Stimulated activated CD4-positive, alpha-beta T cell treated with anti-CD3 and anti-CD28 coated beads, TNF-alpha, amount 100 ng/mL, for 4 hours (primary cell): ENCODE data around the gene CDK5RAP2.

Source experiments
- DNase-seq, 3 experiments: peaks; one replicate each; pipeline ENCODE4 v3.0.0-alpha.2; 2020; ENCODE audit warnings: low read depth in 3 of 3

Gene CDK5RAP2

GRCh38 chr9:120438836-120439546, 141.0 kb downstream of the CDK5RAP2 start:
- no peak for DNase-seq

GRCh38 chr9:120438111-120438510, 141.9 kb downstream of the CDK5RAP2 start:
- no peak for DNase-seq

GRCh38 chr9:120436983-120437475, 142.9 kb downstream of the CDK5RAP2 start:
- no peak for DNase-seq

- no peak for DNase-seq
Measured at GRCh38 chr9:120436446-120436845, 143.5 kb downstream of the CDK5RAP2 start.

- no peak for DNase-seq
Measured at GRCh38 chr9:120435091-120435490, 144.9 kb downstream of the CDK5RAP2 start.

GRCh38 chr9:120434532-120434931, 145.4 kb downstream of the CDK5RAP2 start:
- DNase-seq, result no peak

GRCh38 chr9:120433701-120434100, 146.3 kb downstream of the CDK5RAP2 start:
- DNase-seq, result no peak

- no peak for DNase-seq
Measured at GRCh38 chr9:120432600-120432999, 147.4 kb downstream of the CDK5RAP2 start.

GRCh38 chr9:120431268-120431667, 148.7 kb downstream of the CDK5RAP2 start:
- no peak for DNase-seq

- no peak for DNase-seq
Measured at GRCh38 chr9:120424248-120424647, 155.7 kb downstream of the CDK5RAP2 start.

GRCh38 chr9:120423812-120424211, 156.2 kb downstream of the CDK5RAP2 start:
- DNase-seq, result no peak

GRCh38 chr9:120421977-120422376, 158.0 kb downstream of the CDK5RAP2 start:
- no peak for DNase-seq

- DNase-seq, result no peak
Measured at GRCh38 chr9:120418315-120418714, 161.7 kb downstream of the CDK5RAP2 start.

GRCh38 chr9:120416781-120417427, 163.1 kb downstream of the CDK5RAP2 start:
- DNase-seq, result no peak

GRCh38 chr9:120413121-120414048, 166.6 kb downstream of the CDK5RAP2 start:
- DNase-seq, result no peak

GRCh38 chr9:120412425-120412951, 167.5 kb downstream of the CDK5RAP2 start:
- no peak for DNase-seq

- DNase-seq, result no peak
Measured at GRCh38 chr9:120411862-120412424, 168.0 kb downstream of the CDK5RAP2 start.

- no peak for DNase-seq
Measured at GRCh38 chr9:120410925-120411501, 169.0 kb downstream of the CDK5RAP2 start.

GRCh38 chr9:120408680-120409258, 171.2 kb downstream of the CDK5RAP2 start:
- no peak for DNase-seq

GRCh38 chr9:120405860-120406259, 174.1 kb downstream of the CDK5RAP2 start:
- no peak for DNase-seq

GRCh38 chr9:120405134-120405533, 174.8 kb downstream of the CDK5RAP2 start:
- no peak for DNase-seq
